C4-2B (cell line): Measurements from ENCODE around the gene DGKB.
"Not testable (repeated sequence)": the region's sequence is repeated elsewhere in the genome, so short reads cannot be mapped to it uniquely, and the experiment has no call there.

ENCODE experiments used
- H3K27ac ChIP-seq: fragments of 450-650 bp; 2 replicates; pipeline ENCODE4 v1.5.1; 2017
- CTCF ChIP-seq: fragments of 450-650 bp; conservative IDR thresholded peaks from 2 replicates; pipeline ENCODE4 v1.5.1; 2017; ENCODE audit warnings: mild to moderate bottlenecking
- ZFX ChIP-seq: fragments of 450-650 bp; IDR thresholded peaks from 2 replicates; pipeline ENCODE4 v1.6.1; 2017

The DGKB gene

GRCh38 chr7:14497390-14497789 is 405.2 kb downstream of the DGKB start:
- TF ChIP-seq ZFX (no peak), CTCF (no peak)
- H3K27ac ChIP-seq, result no peak overlapping the region

- TF ChIP-seq CTCF, result no peak
Measured at GRCh38 chr7:14495633-14496032, 406.9 kb downstream of the DGKB start.

GRCh38 chr7:14487701-14488395 is 414.7 kb downstream of the DGKB start:
- TF ChIP-seq ZFX, result no peak
- TF ChIP-seq CTCF, result no peak

More at GRCh38 chr7:14495633-14496032, 406.9 kb downstream of the DGKB start:
- no peak overlapping the region for H3K27ac ChIP-seq

DNA sequence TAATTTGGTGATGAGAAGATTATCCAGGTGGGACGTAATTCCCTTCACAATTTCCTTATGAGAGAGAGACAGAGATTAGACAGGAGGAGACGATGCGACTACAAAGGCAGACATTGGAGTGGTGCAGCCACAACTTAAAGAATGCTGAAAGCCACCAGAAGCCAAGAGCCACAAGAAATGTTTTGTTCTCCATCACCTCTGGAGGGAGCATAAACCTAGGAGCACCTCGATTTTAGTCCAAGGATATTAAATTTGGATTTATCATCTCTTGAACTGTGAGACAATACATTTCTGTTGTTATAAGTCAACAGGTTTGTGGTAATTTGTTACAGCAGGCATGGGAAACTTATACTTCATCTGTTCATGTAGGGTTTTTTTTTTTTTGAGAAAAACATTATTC is 418.9 kb downstream of the DGKB start:
- no peak overlapping the region for H3K27ac ChIP-seq
- TF ChIP-seq ZFX (no peak), CTCF (peak; percentile 19)

More at GRCh38 chr7:14487701-14488395, 414.7 kb downstream of the DGKB start:
- H3K27ac ChIP-seq, result no peak overlapping the region

GRCh38 chr7:14480281-14480680 is 422.3 kb downstream of the DGKB start:
- no peak overlapping the region for H3K27ac ChIP-seq
- TF ChIP-seq CTCF (no peak), ZFX (no peak)

DNA sequence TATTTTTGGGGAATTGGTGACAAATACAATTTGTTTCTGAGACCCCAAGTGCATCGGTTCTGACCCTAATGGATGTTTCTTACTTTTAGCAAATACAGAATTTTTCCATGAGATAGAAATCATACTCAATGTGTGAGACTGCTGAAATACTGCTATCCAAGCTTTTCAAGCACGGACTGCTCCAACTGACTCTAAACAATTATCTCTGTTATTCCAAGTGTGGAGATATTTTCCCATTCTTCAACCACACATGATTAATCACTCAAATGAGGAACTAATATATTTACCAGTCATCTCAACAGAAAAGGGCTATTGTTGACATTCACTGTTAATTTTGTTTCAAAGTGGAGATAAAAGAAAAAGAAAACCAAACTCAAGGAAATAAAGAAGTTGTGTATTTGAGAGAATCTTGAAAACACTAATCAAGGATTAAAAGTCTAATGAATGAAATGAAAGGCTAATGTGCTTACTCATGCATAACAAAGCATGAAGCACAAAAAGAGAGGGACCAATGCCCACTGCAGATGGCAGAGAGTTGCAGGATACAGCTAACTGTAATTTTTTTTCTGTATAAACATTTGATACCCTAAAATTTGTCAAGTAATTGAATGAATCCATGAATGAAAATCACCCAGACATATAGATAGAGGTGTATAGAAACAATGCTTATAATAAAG is 423.6 kb downstream of the DGKB start:
- no peak overlapping the region for H3K27ac ChIP-seq
- TF ChIP-seq CTCF (no peak), ZFX (no peak)

DNA sequence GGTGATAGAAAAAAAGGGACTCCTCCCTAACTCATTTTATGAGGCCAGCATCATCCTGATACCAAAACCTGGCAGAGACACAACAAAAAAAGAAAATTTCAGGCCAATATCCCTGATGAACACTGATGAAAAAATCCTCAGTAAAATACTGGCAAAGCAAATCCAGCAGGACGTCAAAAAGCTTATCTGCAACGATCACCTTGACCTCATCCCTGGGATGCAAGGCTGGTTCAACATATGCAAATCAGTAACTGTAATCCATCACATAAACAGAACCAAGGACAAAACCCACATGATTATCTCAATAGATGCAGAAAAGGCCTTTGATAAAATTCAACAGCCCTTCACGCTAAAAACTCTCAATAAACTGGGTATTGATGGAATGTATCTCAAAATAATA is 440.8 kb downstream of the DGKB start:
- H3K27ac ChIP-seq, result not testable (repeated sequence)

DNA sequence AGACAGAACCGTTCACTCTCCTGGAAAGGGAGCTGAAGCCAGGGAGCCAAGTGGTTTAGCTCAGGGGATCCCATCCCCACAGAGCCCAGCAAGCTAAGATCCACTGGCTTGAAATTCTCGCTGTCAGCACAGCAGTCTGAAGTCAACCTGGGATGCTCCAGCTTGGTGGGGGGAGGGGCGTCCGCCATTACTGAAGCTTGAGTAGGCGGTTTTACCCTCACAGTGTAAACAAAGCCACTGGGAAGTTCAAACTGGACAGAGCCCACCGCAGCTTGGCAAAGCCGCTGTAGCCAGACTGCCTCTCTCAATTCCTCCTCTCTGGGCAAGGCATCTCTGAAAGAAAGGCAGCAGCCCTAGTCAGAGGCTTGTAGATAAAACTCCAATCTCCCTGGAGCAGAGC is 443.7 kb downstream of the DGKB start:
- H3K27ac ChIP-seq, result not testable (repeated sequence)
